SH-SY5Y (cell line): Measurements from ENCODE around the gene CLIP2.

Source experiments
- GATA2 ChIP-seq: IDR thresholded peaks from 2 replicates; pipeline ENCODE4 v1.6.1; 2011; ENCODE audit warnings: mild to moderate bottlenecking, low read depth, low read length
- GATA3 ChIP-seq: IDR thresholded peaks from 2 replicates; pipeline ENCODE4 v1.6.1; 2011; ENCODE audit warnings: low read depth, mild to moderate bottlenecking, low read length, moderate library complexity

- no peak for TF ChIP-seq GATA2
- no peak for TF ChIP-seq GATA3
Measured at GRCh38 chr7:74306730-74307469, 17.7 kb downstream of the CLIP2 start.
